ENCODE results near the gene MAFG. TPM values are rescaled to one million over a fixed set of nuclear protein-coding genes. Genes with fewer than 3 reads are reported as not detected.

Gene MAFG
- total and polyA plus RNA-seq, 2 of the 13 experiments (the other 11 are each of a cell fraction or from before 2014, with no cell fraction given) = 14.5 to 20.0 TPM

DNA sequence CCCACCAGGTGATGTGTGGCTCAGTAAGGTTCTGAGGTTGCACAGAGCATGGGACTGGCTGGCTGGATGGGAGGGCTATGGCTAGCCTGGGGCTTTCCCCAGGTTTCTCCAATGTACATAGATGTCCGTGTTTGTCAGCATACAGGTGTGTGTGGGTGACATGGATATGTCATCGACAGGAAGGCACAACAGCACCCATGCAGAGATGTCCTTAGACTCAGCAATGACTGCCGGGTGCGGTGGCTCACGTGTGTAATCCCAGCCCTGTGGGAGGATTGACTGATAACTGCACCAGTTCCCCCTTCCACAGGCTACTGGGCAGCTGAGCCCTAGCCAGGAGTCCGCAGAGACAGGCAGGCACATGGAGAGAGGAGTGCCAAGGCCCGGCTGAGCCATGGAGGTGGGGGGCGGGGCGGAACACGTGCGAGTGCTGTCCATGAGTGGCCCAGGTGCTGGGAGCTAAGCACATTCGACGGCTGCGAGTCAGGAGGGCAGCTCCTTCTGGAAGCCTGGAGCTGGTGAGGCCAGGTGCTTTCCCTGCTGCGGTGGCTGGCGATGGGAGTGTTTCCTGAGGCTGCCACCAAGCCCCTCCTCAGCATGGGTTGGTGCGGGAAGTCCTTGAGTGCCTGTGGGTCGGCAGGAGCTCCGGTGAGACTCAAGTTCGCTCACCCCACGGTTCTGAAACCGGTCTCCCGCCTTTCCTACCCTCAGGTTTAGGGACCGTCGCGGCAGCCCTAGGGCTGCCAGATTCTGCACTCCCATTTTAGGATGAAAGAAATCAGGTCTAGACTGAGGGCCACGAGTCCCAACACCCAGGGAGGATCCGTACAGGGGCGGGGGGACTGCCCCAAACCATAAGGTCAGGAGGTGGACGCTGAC is 49.0 kb upstream of the MAFG start (continued):
- TF ChIP-seq ISL2 (CRISPR knock-in tag; IDR thresholded peaks at IDR 0.05) (no peak), PHB2 (IDR thresholded peaks at IDR 0.05; ENCODE audit: partially characterized antibody) (no peak), ZSCAN30 (CRISPR knock-in tag; IDR thresholded peaks at IDR 0.05) (no peak), ZNF839 (CRISPR knock-in tag; IDR thresholded peaks at IDR 0.05; ENCODE audit: borderline replicate concordance) (no peak), ZNF605 (CRISPR knock-in tag; IDR thresholded peaks at IDR 0.05) (peak; percentile 45), DBP (CRISPR knock-in tag; IDR thresholded peaks at IDR 0.05; ENCODE audit: not compliant biosample characterization) (no peak), SMAD3 (CRISPR knock-in tag; IDR thresholded peaks at IDR 0.05) (0 out of 2 replicates have a peak, but pooled peaks have one; percentile 23), ZC3H13 (CRISPR knock-in tag; IDR thresholded peaks at IDR 0.05) (peak; percentile 87), KLF16 (CRISPR knock-in tag; IDR thresholded peaks at IDR 0.05) (peak in 1 of 2 experiments; percentile 36; a peak in 1 of 4 replicates), SP140L (CRISPR knock-in tag; IDR thresholded peaks at IDR 0.05; ENCODE audit: borderline replicate concordance) (no peak), SNRNP70 (IDR thresholded peaks at IDR 0.05; ENCODE audit: low read depth, low read length) (no peak), FOXA1 (IDR thresholded peaks at IDR 0.05) (no peak), FOXA1 (CRISPR knock-in tag; IDR thresholded peaks at IDR 0.05) (no peak), POLR2AphosphoS5 (IDR thresholded peaks at IDR 0.05; ENCODE audit: low read depth, low read length) (peak; percentile 55), KDM1A (CRISPR knock-in tag; IDR thresholded peaks at IDR 0.05) (no peak), PTBP1 (IDR thresholded peaks at IDR 0.05; ENCODE audit: low read depth, low read length, poor library complexity, severe bottlenecking) (no peak), KLF12 (CRISPR knock-in tag; IDR thresholded peaks at IDR 0.05; ENCODE audit: borderline replicate concordance) (no peak)
- TF ChIP-seq, protein P1, sequence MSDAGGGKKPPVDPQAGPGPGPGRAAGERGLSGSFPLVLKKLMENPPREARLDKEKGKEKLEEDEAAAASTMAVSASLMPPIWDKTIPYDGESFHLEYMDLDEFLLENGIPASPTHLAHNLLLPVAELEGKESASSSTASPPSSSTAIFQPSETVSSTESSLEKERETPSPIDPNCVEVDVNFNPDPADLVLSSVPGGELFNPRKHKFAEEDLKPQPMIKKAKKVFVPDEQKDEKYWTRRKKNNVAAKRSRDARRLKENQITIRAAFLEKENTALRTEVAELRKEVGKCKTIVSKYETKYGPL (CRISPR knock-in tag; IDR thresholded peaks at IDR 0.05) = no peak; the same call in 1 of the 2 replicates
- TF ChIP-seq, protein P2, sequence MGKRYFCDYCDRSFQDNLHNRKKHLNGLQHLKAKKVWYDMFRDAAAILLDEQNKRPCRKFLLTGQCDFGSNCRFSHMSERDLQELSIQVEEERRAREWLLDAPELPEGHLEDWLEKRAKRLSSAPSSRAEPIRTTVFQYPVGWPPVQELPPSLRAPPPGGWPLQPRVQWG (CRISPR knock-in tag; IDR thresholded peaks at IDR 0.05; ENCODE audit: borderline replicate concordance, low read depth) = no peak
- TF ChIP-seq, protein P3, sequence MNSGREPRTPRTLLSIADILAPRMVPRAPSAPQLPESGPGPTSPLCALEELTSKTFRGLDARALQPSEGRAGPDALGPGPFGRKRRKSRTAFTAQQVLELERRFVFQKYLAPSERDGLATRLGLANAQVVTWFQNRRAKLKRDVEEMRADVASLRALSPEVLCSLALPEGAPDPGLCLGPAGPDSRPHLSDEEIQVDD (CRISPR knock-in tag; IDR thresholded peaks at IDR 0.05; ENCODE audit: borderline replicate concordance) = peak; percentile 28; the same call in 1 of the 2 replicates

All from HepG2 (cell line).